Measurements from ENCODE around the gene SOCS7. TPM values are rescaled to one million over a fixed set of nuclear protein-coding genes. Genes with fewer than 3 reads are reported as not detected.
"Not testable (repeated sequence)": the region's sequence is repeated elsewhere in the genome, so short reads cannot be mapped to it uniquely, and the experiment has no call there.

Gene SOCS7
- total RNA-seq, 8 experiments from 2014 or later = 9.1 to 24.6 (median 19.4) TPM

DNA sequence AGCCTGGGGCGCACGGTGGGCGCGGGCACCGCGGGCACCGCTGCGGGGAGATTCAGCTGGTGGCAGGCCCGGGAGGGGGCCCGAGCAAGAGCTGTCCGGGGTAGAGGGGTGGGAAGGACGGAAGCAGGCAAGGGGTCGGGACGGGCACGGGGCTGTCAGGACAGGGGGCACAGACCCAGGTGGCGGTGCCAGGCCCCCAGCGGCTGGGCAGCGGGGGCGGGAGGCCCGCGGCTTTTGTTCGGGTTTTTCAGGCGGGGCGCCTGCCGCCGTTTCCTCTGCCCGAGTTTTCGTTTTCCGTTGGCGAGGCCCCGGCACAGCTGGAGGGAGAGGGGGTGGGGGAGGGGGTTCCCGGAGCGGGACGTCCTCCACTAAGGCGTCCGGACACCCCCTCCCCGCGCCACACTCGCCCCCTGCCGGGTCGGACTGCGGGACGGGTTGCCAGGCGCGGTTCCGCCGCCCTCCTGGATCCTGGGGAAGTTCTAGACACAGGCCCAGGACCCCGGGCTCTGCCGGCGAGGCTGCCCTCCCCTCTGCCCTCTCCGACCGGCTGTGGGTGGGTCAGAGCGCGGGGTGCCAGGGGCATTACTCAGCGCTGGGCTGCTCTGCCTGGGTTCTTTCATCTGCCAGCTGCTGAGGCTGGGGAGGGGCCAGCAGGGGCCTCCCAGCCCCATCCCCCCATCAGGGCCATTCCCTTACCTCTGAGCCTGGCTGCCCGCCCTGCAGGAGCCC is 77.2 kb downstream of the SOCS7 start:
- peaks cover 31% of the 10 kb centered on the region in 2 donors for H3K4me1 ChIP-seq (replicated peaks in 1 of 2)
- in situ Hi-C loops (cut with MboI; ENCODE audit: low pct_unique_long_range_greater_than_20kb in 2 of 9, low sequenced_read_pairs in 9 of 9, unreplicated experiment in 9 of 9) = loop anchor here in 1 of 9 experiments (25.0 kb wide), 1 partner anchor 92 kb away; the partner anchor contains the start of gene GPR179
- H3K4me3 ChIP-seq = peak overlapping the region; percentile 12 to 41 (median 23)
- peak; percentile 25 to 76 (median 58) for ATAC-seq (replicated peaks in 6 of 8)
- peak overlapping the region in 1 of 2 donors; percentile 10 for H3K27ac ChIP-seq
- 50% methylated on average over 1 of the region's 56 CpGs; no CpG with 5 or more reads in 9 of the 10 experiments for WGBS, 10 experiments

DNA sequence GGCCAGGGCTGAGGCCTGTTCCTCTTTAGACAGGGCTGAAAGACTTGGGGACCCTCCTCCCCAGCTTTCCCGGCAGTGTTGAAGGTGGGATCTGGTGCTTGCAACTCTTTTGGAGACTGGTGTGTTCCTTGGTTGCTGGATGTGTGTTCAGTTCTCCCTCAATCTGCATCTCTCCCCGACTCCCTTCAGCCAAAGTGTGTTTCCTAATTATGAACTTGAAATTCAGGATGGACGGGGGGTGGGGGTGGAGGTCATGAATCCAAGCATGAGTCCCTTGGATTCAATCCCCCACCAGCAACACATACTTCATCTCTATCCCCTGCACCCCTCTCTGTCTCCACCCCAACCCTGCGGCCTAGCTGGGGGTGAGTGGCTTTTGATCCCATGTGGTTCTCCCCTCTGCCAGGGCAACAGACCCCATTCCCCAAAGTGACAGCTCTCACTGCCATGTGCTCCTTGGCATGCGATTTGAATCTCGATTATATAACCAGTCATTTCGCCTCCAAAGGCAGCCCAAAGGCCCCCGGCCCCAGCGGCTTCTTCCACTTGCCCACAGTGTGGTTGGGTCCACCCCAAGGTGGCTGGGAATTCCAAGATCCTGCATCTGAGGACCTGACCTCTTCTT is 77.9 kb downstream of the SOCS7 start:
- Histone ChIP-seq H3K4me1 (replicated peaks in 1 of 2) (peaks cover 31% of the 10 kb centered on the region in 2 donors), H3K4me3 (peak overlapping the region in 1 of 5 donors; percentile 41), H3K27ac (no peak overlapping the region)
- in situ Hi-C loops (cut with MboI; ENCODE audit: low pct_unique_long_range_greater_than_20kb in 2 of 9, low sequenced_read_pairs in 9 of 9, unreplicated experiment in 9 of 9) = loop anchor here in 1 of 9 experiments (25.0 kb wide), 1 partner anchor 92 kb away; the partner anchor contains the start of gene GPR179
- no peak for ATAC-seq (replicated peaks in 6 of 8)
- WGBS, 10 experiments = 0 to 75% (median 69%) methylated on average over 1 to 7 of the region's 9 CpGs; no CpG with 5 or more reads in 6 of the 10 experiments

DNA sequence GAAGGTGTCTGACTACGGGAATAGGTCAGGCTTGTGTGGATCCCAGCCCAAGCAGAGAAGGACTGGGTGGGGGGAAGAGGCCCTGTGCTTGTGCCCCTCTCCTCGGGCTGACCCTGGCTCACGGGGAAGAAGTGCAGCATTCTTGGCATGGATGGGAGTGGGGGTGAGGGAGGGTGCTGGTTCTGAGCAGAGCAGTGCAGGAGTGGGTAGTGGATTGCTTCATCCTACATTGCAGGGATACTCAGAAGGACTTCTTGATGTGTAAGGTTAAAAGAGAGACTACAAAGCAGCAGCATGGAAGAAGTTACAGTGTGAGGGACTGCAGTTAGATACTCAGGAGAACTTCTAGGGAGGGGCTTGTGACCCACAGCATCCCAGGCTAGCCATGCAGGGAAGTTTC is 78.7 kb downstream of the SOCS7 start:
- no peak overlapping the region for H3K27ac ChIP-seq
- ATAC-seq (replicated peaks in 6 of 8) = no peak
- WGBS, 10 experiments = 8 to 80% (median 65%) methylated on average over 1 to 2 of the region's 3 CpGs; no CpG with 5 or more reads in 6 of the 10 experiments
- no peak overlapping the region for H3K4me3 ChIP-seq
- peaks cover 31% of the 10 kb centered on the region in 2 donors for H3K4me1 ChIP-seq (replicated peaks in 1 of 2)
- in situ Hi-C loops (cut with MboI; ENCODE audit: low pct_unique_long_range_greater_than_20kb in 2 of 9, low sequenced_read_pairs in 9 of 9, unreplicated experiment in 9 of 9) = loop anchor here in 1 of 9 experiments (25.0 kb wide), 1 partner anchor 93 kb away; the partner anchor contains the start of gene GPR179

DNA sequence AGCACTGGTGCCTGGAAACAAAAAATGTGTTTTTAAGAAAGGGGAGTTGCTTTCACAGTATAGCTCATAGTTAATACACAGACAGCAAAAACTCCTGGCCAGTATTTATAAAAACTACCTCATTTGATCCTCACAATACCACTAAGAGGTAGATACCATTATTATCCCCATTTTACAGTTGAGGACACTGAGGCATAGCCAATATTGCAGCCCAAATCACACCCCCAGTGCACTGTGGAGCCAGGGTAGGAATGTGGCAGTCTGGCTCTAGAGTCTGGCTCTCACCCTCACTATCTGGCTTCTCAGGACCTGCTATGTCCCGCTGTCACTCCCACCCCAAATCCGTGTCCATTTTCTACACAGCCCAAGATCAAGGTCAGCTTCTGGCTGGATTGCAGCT is 79.2 kb downstream of the SOCS7 start:
- no peak for ATAC-seq (replicated peaks in 6 of 8)
- 67 to 100% (median 92%) methylated on average over 1 to 2 of the region's 2 CpGs; no CpG with 5 or more reads in 4 of the 10 experiments for WGBS, 10 experiments
- in situ Hi-C loops (cut with MboI; ENCODE audit: low pct_unique_long_range_greater_than_20kb in 2 of 9, low sequenced_read_pairs in 9 of 9, unreplicated experiment in 9 of 9) = loop anchor here in 1 of 9 experiments (25.0 kb wide), 1 partner anchor 94 kb away; the partner anchor contains the start of gene GPR179
- Histone ChIP-seq H3K4me1 (replicated peaks in 1 of 2) (peaks cover 31% of the 10 kb centered on the region in 2 donors), H3K4me3 (no peak overlapping the region), H3K27ac (no peak overlapping the region)

DNA sequence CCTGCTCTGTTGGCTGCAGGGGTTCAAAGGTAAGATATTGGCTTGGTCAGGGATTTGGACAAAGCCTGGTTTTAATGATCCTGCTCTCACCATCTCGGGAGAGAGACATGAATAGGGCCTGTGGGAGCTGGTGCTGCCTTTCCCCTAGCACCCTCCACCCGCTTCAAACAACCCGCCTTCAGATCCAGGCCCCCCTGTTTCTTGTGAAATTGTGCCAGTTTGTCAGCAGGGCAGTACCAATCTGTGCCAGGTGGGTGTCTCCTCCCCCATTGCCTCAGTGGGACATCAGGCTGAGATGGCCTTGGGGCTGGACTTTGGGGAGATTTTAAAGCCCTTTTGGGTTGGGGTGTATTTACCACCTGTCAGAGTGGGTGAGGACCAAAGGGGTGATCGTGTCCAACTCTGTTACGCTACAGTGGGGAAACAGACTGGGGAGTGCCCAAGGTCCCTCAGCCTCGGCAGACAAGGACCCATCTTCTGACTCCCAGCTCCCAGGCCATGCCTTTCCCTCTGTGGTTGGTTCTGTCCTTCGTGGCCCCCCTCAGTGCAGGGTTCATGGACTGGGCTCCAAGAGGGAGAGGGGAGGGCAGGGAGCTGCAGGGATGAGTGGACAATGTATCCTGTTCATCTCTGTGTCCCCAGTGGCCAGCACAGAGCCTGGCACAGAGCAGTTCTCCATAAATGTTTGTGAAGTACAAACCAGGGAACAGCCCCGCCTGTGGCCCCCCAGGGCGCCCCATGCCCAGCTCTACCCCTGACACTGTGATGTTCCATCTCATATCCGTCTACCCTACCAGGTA is 79.9 kb downstream of the SOCS7 start:
- H3K27ac ChIP-seq = no peak overlapping the region
- H3K4me1 ChIP-seq (replicated peaks in 1 of 2) = peaks cover 25 to 30% of the 10 kb centered on the region in 2 donors
- ATAC-seq (replicated peaks in 6 of 8) = no peak
- 40 to 100% (median 91%) methylated on average over 1 to 4 of the region's 10 CpGs; no CpG with 5 or more reads in 3 of the 10 experiments for WGBS, 10 experiments
- no peak overlapping the region for H3K4me3 ChIP-seq
- in situ Hi-C loops (cut with MboI; ENCODE audit: low pct_unique_long_range_greater_than_20kb in 2 of 9, low sequenced_read_pairs in 9 of 9, unreplicated experiment in 9 of 9) = loop anchor here in 1 of 9 experiments (25.0 kb wide), 1 partner anchor 94 kb away; the partner anchor contains the start of gene GPR179

DNA sequence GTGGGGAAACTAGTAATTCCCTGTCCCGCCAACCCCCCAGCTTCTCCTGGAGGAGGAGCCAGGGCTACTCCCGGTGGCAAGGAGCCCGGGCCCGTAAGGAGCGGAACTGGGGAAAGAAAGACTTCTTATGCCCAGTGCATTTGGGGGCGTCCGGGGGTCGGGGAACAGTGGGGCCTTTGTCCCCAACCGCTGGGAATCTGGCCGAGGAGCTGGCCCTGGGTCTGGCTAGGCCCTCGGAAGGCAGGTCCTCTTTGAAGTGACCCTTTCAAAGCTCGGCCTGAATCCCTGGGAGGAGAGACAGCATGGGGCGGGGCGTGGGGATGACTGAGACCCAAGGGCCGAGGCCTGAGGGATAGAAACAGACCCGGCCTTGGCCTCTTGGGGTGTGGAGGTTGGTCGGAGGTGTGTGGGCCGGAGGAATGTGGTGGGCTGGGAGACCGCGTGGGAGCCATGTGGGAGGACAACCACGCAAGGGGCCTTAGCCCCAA is 82.6 kb downstream of the SOCS7 start:
- in situ Hi-C loops (cut with MboI; ENCODE audit: low pct_unique_long_range_greater_than_20kb in 2 of 9, low sequenced_read_pairs in 9 of 9, unreplicated experiment in 9 of 9) = loop anchor here in 1 of 9 experiments (25.0 kb wide), 1 partner anchor 97 kb away; the partner anchor contains the start of gene GPR179
- ATAC-seq (replicated peaks in 6 of 8) = peak in 1 of 8 experiments; percentile 11
- Histone ChIP-seq H3K4me1 (replicated peaks in 1 of 2) (peaks cover 1 to 4% of the 10 kb centered on the region in 2 donors), H3K27ac (no peak overlapping the region), H3K4me3 (no peak overlapping the region)
- 67 to 100% (median 80%) methylated on average over 1 to 3 of the region's 21 CpGs; no CpG with 5 or more reads in 7 of the 10 experiments for WGBS, 10 experiments

DNA sequence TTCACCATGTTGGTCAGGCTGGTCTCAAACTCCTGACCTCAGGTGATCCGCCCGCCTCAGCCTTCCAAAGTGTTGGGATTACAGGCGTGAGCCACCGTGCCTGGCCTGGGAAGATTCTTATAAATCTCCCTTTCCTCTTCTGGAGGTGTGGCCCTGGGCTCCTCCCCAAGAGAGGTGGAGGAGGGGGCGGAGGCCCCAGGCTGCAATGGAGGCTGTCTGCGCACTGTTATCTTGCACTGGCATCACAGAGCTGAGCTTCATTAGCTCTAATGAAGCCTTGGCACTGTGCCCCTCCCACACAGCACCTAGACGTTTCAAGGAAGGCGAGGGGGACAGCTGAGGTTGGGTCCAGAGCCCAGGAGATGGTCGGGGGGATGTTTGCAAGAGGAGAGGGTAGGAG is 84.2 kb downstream of the SOCS7 start:
- 82 to 90% (median 83%) methylated on average over 1 to 4 of the region's 9 CpGs; no CpG with 5 or more reads in 5 of the 10 experiments for WGBS, 10 experiments
- Histone ChIP-seq H3K27ac (no peak overlapping the region), H3K4me1 (replicated peaks in 1 of 2) (peaks cover 1 to 2% of the 10 kb centered on the region in 2 donors), H3K4me3 (no peak overlapping the region)
- in situ Hi-C loops (cut with MboI; ENCODE audit: low pct_unique_long_range_greater_than_20kb in 2 of 9, low sequenced_read_pairs in 9 of 9, unreplicated experiment in 9 of 9) = loop anchor here in 1 of 9 experiments (25.0 kb wide), 1 partner anchor 98 kb away; the partner anchor contains the start of gene GPR179
- ATAC-seq (replicated peaks in 6 of 8) = peak in 1 of 8 experiments; percentile 7

DNA sequence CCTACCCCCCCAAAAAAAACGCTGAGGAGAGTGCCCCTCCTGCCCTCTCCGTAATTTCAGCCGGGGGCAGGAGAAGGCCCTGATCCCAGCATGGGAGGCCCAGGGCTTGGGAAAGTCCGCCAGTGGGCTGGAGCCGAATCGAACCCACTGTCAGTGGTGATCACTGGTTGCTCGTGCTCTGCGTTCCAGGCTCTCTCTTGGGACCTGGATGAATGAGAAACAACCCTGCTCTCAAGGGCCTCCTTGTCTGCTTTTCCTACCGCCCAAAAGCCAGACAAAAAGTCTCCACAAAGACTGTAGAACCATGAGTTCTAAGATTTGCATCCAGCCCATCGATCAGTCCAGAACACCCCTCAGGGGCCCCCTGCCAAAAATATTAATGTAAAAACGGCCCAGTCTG is 84.7 kb downstream of the SOCS7 start:
- H3K4me1 ChIP-seq (replicated peaks in 1 of 2) = peaks cover 3 to 7% of the 10 kb centered on the region in 2 donors
- H3K27ac ChIP-seq = no peak overlapping the region
- no peak for ATAC-seq (replicated peaks in 6 of 8)
- 20 to 100% (median 64%) methylated on average over 1 to 8 of the region's 11 CpGs; no CpG with 5 or more reads in 2 of the 10 experiments for WGBS, 10 experiments
- in situ Hi-C loops (cut with MboI; ENCODE audit: low pct_unique_long_range_greater_than_20kb in 2 of 9, low sequenced_read_pairs in 9 of 9, unreplicated experiment in 9 of 9) = loop anchor here in 1 of 9 experiments (25.0 kb wide), 1 partner anchor 99 kb away; the partner anchor contains the start of gene GPR179
- H3K4me3 ChIP-seq = no peak overlapping the region

DNA sequence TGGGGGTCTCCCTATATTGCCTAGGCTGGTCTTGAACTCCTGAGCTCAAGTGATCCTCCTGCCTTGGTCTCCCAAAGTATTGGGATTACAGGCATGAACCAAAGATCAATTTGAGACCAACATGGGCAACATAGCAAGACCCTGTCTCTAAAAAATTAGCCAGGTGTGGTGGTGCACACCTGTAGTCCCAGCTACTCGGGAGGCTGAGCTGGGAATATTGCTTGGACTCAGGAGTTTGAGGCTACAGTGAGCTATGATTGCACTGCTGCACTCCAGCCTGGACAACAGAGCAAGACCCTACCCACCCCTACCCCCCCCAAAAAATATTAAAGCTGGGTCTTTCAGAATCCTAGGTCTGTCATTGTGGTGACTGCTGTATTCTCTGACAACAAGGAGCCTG is 85.7 kb downstream of the SOCS7 start:
- WGBS, 10 experiments = 60 to 100% (median 80%) methylated on average over 1 of the region's 1 CpG; no CpG with 5 or more reads in 5 of the 10 experiments
- not testable (repeated sequence) for H3K4me1 ChIP-seq (replicated peaks in 1 of 2); ATAC-seq (replicated peaks in 6 of 8); H3K4me3 ChIP-seq; H3K27ac ChIP-seq
- in situ Hi-C loops (cut with MboI; ENCODE audit: low pct_unique_long_range_greater_than_20kb in 2 of 9, low sequenced_read_pairs in 9 of 9, unreplicated experiment in 9 of 9) = loop anchor here in 1 of 9 experiments (25.0 kb wide), 1 partner anchor 100 kb away; the partner anchor contains the start of gene GPR179

DNA sequence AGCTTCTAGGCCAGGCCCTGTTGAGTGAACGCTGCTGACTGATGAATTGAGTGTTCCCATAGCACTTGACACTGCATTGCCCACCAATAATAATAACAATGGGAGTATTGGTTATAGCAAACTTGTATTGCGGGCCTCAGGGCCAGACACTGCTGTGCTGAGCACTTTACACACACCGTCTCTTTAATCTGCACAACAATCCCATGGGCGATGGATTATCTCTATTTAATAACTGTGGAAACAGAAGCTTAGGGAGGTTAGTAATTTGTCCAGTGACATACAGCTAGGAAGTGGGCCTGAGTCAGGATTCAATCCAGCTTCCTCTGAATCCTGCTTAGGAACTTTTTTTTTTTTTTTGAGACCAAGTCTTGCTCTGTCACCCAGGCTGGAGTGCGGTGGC is 87.8 kb downstream of the SOCS7 start:
- Histone ChIP-seq H3K27ac (no peak overlapping the region), H3K4me3 (no peak overlapping the region), H3K4me1 (replicated peaks in 1 of 2) (peaks cover 6 to 13% of the 10 kb centered on the region in 2 donors)
- ATAC-seq (replicated peaks in 6 of 8) = no peak
- in situ Hi-C loops (cut with MboI; ENCODE audit: low pct_unique_long_range_greater_than_20kb in 2 of 9, low sequenced_read_pairs in 9 of 9, unreplicated experiment in 9 of 9) = loop anchor here in 1 of 9 experiments (25.0 kb wide), 1 partner anchor 102 kb away; the partner anchor contains the start of gene GPR179
- 60 to 100% (median 91%) methylated on average over 1 to 4 of the region's 5 CpGs for WGBS, 10 experiments

DNA sequence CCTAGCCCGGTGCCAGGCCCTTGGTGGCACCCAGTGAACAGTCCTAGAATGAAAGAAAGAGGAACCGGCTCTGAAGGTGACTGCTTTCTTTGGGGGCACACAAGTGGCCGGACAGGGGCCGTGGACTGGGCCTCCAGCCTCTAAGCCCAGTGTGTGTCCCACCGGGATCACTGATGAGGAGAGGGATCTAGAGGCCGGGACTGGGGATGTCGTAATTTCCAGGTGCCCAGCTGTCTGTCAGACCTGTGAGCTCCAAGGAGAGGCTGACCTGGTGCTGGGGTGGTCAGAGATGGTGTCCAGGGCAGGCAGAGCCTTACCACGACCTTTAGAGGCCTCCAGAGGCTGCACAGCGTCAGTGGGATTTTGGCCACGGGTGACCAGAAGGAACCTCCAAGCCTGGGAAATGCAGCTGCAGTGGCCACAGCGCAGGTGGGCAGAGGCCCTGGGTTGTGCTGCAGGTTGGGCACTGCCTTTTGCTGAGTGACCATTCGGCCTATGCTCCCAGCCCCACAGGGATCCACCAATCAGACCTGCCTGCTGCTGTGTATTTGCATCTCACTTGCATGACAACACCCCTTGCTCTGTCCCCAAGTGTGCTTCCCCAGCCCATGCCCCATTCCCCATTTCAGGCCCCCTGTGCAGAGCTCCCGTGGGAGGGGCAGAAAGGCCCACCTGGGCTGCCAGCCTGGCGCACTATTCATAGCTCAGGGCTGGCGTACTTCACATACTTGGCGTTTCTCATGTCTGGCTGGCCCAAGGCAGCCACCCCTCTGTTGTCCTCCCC is 89.2 kb downstream of the SOCS7 start:
- in situ Hi-C loops (cut with MboI; ENCODE audit: low pct_unique_long_range_greater_than_20kb in 2 of 9, low sequenced_read_pairs in 9 of 9, unreplicated experiment in 9 of 9) = loop anchor here in 2 of 9 experiments (5.0 to 25.0 kb wide), 2 partner anchors 41 to 104 kb away; partner anchors contain the start of gene GPR179 (in 1 of the 2)
- ATAC-seq (replicated peaks in 6 of 8) = peak in 7 of 8 experiments; percentile 5 to 47 (median 35)
- no peak overlapping the region for H3K27ac ChIP-seq
- 65 to 100% (median 91%) methylated on average over 1 to 5 of the region's 16 CpGs; no CpG with 5 or more reads in 3 of the 10 experiments for WGBS, 10 experiments
- peaks cover 6 to 14% of the 10 kb centered on the region in 2 donors for H3K4me1 ChIP-seq (replicated peaks in 1 of 2)
- H3K4me3 ChIP-seq = no peak overlapping the region
